Activated CD8-positive, alpha-beta memory T cell treated with anti-CD3 and anti-CD28 coated beads, Interleukin-2, amount 50 U/mL, for 4 hours (primary cell): Measurements from ENCODE around the gene DUSP8.

Experiments
- DNase-seq: peaks from one replicate; pipeline ENCODE4 v3.0.0-alpha.2; 2020

DUSP8 gene

DNA sequence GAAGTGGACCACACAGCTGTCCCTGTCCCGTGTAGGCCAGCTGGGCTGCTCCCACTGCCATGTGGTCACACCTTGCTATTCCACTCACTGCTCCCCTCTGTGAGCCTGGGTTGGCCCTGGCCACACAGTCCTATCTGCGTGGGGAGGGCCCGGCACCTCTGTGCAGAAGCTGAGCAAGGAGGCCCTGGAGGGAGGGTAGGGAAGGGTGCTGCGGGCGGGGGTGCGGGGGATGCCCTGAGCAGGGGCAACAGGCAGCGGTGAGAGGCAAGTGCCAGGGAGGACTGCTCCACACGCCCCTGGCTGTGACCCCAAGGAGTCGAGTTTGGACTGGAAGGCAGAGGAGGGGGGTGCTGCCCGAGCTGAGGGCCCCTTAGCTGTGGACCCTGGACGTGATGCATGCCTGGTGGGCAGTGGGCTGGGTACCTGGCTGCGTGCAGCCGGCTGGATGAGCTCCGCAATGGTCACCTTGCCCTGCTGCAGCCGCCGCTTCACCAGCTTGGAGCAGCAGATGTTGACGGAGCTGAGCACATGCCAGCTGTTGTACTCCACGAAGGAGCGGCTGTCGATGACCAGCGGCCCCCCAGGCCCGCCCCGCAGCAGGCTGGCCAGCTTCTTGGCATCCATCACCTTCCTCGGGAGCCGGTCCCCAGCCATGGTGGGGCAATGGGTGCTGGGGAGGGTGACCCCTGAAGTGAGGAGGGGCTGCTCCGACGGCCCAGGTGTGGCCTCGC, 6.7 kb downstream of the DUSP8 start:
- DNase-seq: no peak

GRCh38 chr11:1564535-1565172, 7.4 kb downstream of the DUSP8 start:
- no peak for DNase-seq

GRCh38 chr11:1563697-1564534, 8.2 kb downstream of the DUSP8 start:
- DNase-seq: no peak

GRCh38 chr11:1563149-1563638, 8.9 kb downstream of the DUSP8 start:
- no peak for DNase-seq

DNA sequence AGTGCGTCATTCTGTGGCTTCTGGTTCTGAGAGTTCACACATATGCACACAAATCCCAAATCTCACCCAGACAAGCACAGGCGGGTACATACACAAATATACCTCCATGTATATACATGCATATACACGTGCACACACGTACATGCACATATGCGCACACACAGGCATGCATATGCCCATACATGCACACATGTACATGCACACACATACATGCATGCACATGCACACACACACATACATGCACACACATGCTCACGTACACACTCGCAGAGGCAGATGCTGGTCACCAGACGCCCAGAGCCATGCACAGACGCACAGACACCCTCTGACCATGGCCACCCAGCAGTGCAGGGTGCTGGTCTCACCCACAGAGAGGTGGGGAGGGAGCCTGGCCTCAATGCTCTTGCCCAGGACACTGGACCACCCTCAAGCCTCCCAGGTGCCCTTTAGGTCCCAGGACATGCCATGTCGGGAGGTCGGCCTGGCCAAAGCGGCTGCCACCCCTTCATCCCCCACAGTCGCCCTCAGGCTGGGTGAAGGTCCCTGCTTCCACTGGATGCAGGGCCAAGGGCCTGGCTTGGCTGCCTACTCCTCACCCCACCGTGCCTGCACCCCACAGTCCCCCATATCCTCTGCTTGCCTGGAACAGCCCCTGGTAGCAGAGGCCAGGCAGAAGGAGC, 9.5 kb downstream of the DUSP8 start:
- DNase-seq: no peak

DNA sequence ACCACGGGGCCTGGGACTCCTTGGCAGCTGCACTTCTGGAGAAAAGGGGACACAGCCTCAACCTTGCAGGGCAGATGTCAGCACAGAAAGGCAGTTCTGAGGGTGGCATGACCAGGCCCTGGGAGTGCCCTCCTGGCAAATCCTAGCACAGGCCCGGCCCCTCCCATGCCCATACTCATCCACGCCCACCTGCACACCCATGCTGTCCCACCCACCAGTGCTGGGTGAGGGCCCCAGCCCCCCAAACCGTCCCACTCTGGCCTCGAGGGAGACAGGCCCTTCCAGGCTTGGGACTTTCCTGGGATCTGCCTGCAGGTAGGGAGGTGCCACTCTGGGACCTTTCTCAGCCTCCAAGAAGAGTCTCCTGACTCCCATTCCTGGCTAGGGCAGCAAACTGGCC, 10.1 kb downstream of the DUSP8 start:
- no peak for DNase-seq

GRCh38 chr11:1561266-1561665, 10.8 kb downstream of the DUSP8 start:
- no peak for DNase-seq

DNA sequence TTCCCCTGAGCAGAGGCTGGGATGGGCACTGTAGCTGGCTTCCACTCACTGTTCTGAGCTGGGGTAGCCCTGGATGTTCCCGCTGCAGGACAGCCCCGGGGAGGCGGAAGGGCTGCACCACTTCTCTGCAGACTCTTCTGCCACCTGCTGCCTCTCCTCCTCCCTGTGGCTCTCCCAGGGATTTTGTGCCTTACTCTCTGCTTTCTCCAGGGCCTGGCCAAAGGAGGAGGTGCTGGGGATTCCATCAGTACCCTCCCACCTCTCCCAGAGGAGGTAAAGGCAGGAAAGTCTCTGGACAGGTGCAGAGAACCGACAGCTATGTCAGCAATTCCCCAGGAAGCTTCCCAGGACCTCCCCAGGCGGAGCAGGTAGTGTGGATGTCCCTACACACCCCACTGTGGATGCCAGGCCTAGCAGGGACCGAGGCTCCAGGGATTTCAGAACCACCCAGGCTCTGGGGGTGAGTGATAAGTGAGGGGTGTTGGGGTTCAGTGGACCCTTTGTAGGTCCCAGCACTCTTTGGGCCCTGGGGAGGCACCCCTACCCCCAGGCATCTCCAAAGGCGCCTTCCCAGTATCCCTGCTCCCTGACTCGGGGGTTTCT, 11.3 kb downstream of the DUSP8 start:
- DNase-seq: no peak

DNA sequence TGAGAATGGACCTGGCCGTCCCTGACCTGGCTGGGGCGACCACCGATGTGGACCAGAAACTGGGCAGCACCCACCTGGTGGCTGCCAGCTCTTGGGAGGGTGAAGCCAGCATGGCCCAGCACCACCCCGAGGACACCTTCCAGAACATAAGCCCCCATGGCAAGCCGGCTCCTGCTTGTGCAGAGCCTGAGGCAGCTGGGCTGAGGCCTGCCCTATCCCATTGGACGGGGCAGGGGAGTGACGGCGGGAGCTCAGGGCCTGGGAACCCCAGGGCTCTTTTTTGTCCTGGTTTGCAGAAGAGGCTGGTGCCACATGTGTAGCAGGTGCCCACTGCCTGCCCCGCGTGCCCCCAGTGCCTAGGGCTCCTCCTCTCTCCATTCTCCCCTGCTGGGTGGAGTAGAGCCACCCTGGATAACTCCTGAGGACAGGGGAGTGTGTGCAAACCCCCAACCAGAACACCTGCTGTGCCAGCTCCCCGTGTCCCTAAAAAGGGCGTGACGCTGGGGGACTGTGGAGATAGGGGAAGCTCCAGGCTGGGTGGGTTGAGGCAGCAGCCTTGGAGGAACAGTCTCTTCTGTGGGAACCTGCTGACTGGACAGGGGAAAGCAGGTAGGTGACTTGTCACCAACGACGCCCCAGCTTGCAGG, 11.9 kb downstream of the DUSP8 start:
- DNase-seq: no peak

GRCh38 chr11:1559111-1559951, 12.7 kb downstream of the DUSP8 start:
- no peak for DNase-seq

GRCh38 chr11:1558775-1559110, 13.3 kb downstream of the DUSP8 start:
- no peak for DNase-seq

- DNase-seq: no peak
Measured at GRCh38 chr11:1557904-1558774, 13.9 kb downstream of the DUSP8 start.

DNA sequence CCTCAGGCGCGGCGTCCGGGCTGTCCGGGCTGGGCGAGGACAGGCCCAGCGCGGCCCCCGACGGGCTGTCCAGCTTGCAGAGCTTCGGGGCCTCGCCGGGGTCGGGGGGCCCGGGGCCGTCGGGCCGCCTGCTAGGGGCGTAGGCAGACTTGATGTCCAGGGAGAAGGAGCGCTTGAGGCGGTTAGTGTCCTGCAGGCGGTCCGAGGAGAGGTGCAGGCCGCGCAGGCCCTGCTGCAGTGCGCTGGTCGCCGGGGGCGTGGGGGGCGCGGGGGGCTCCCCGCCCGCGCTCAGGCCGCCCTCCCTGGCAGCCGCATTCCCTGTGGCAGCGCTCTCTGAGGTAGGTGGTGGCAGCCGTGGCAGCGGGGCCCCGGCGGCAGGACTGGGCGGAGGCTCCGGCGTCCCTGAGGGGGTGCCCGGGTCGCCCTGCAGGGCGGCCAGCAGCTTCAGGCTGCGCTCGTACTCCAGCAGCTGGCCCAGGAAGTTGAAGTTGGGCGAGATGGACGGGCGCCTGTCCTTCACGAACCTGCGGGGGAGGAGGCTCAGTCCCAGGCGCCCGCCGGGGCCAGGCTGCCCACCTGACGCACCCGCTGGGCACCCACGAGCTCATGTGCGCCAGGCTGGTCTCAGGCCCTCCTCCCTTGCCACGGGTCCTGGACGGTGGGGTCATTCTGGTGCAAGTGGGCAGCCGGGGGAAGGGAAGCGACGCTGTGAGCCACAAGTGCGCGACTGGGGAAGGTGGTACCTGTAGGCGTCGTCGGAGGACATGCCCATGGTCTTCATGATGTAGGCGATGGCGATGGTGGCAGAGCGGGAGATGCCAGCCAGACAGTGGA, 14.8 kb downstream of the DUSP8 start:
- no peak for DNase-seq

DNA sequence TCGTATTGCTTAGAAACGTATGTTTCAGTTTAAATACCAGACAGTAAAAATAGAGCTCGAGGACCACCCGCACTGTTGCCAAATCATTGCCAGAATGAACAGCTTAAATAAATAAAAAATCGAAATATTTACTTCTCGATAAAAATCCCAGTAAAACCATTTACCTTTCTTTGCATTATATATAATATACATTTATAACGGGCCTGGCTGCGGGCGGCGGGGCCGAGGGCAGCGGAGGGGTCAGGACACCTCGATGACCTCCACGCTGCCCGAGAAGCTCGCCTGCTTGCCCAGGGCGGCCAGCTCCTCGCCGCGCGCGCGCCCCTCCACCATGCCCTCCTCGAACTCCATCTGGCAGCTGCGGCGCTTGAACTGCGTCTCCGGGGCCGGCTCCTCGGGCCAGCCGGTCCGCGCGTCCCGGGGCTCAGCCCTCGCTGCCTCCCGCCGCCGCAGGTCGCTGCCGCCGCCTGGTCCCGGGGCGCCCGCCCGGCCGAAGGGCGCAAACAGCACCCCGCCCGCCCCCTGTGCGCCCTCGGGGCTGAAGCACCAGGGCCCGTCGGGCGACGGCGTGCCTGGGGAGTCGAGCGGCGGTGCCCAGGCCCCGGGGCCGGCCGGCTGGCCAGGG, 15.7 kb downstream of the DUSP8 start:
- no peak for DNase-seq

DNA sequence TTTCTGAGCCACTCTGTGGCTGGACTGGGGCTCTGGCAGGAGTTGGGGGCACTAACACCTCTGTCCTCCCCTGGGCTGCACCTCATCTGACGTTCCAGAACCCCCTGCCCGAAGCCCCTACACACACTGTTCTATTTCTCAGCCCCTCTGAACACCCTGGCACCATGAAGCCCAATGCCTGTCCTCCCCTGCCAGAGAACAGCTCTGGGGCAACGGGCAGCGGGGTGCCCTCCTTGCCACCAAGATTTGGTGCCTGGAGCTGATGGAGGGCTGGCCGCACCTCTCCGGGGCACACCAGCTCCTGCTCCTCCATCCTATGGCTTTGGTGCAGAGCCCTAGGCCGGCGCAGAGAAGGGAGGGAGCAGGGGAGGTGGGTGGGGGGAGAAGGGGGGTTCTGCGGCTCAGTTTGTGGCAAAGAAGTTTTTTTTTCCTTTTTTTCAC, 16.3 kb downstream of the DUSP8 start:
- no peak for DNase-seq

- DNase-seq: no peak
Measured at GRCh38 chr11:1554981-1555712, 16.9 kb downstream of the DUSP8 start.

GRCh38 chr11:1553808-1554594, 18.1 kb downstream of the DUSP8 start:
- no peak for DNase-seq
